Measurements from ENCODE around the gene LAMP1. TPM values are rescaled to one million over a fixed set of nuclear protein-coding genes. Genes with fewer than 3 reads are reported as not detected.
"Not testable (repeated sequence)": the region's sequence is repeated elsewhere in the genome, so short reads cannot be mapped to it uniquely, and the experiment has no call there.

The LAMP1 gene
- total RNA-seq, result 109 to 116 TPM (median 116 TPM) in 3 replicates

GRCh38 chr13:113296823-113297369 is at the start of gene LAMP1:
Gene LAMP1 (plus strand): TSS chr13:113297239. CDS start chr13:113297435, 196 bp downstream.
- H3K4me3 Mint-ChIP-seq, result peak within 1 kb of the TSS; percentile 98
- peaks cover 2% of the 10 kb centered on the region for H3K36me3 Mint-ChIP-seq

GRCh38 chr13:113252516-113253095 is 44.4 kb upstream of the LAMP1 start:
- no peak overlapping the region for H3K27ac Mint-ChIP-seq
- DNase-seq (ENCODE audit: low spot score in 2 of 2, unreplicated experiment in 2 of 2), result no peak
- H3K36me3 Mint-ChIP-seq, result peaks cover 49% of the 10 kb centered on the region
- H3K9me3 Mint-ChIP-seq, result no peaks in the 10 kb centered on the region
- no peak overlapping the region for H3K4me3 Mint-ChIP-seq
- no peaks in the 10 kb centered on the region for H3K4me1 Mint-ChIP-seq
- no peaks in the 10 kb centered on the region for H3K27me3 Mint-ChIP-seq (ENCODE audit: low read depth)
- no peak for TF ChIP-seq CTCF (IDR thresholded peaks at IDR 0.05; ENCODE audit: unreplicated experiment)

More at GRCh38 chr13:113296823-113297369, at the start of gene LAMP1:
- no peak for TF ChIP-seq CTCF (IDR thresholded peaks at IDR 0.05; ENCODE audit: unreplicated experiment)
- Mint-ChIP-seq H3K27ac (peak within 1 kb of the TSS; percentile 100), H3K4me1 (peaks cover 28% of the 10 kb centered on the region), H3K27me3 (ENCODE audit: low read depth) (peaks cover 13% of the 10 kb centered on the region), H3K9me3 (no peaks in the 10 kb centered on the region)
- DNase-seq (ENCODE audit: low spot score in 2 of 2, unreplicated experiment in 2 of 2), result peak; percentile 99 to 100

GRCh38 chr13:113257908-113258307 is 39.1 kb upstream of the LAMP1 start:
- H3K36me3 Mint-ChIP-seq, result peaks cover 51% of the 10 kb centered on the region
- not testable (repeated sequence) for H3K9me3 Mint-ChIP-seq; H3K27ac Mint-ChIP-seq; H3K4me1 Mint-ChIP-seq; DNase-seq (ENCODE audit: low spot score in 2 of 2, unreplicated experiment in 2 of 2); H3K27me3 Mint-ChIP-seq (ENCODE audit: low read depth); H3K4me3 Mint-ChIP-seq

- no peak overlapping the region for H3K27ac Mint-ChIP-seq
- TF ChIP-seq CTCF (IDR thresholded peaks at IDR 0.05; ENCODE audit: unreplicated experiment), result no peak
- DNase-seq (ENCODE audit: low spot score in 2 of 2, unreplicated experiment in 2 of 2), result no peak
- no peaks in the 10 kb centered on the region for H3K27me3 Mint-ChIP-seq (ENCODE audit: low read depth)
- peaks cover 6% of the 10 kb centered on the region for H3K9me3 Mint-ChIP-seq
- no peak overlapping the region for H3K4me3 Mint-ChIP-seq
- peaks cover 52% of the 10 kb centered on the region for H3K36me3 Mint-ChIP-seq
- no peaks in the 10 kb centered on the region for H3K4me1 Mint-ChIP-seq
Measured at GRCh38 chr13:113258321-113259054, 38.6 kb upstream of the LAMP1 start.

GRCh38 chr13:113260996-113261395 is 36.0 kb upstream of the LAMP1 start:
- no peak for DNase-seq (ENCODE audit: low spot score in 2 of 2, unreplicated experiment in 2 of 2)
- no peaks in the 10 kb centered on the region for H3K4me1 Mint-ChIP-seq
- H3K27ac Mint-ChIP-seq, result no peak overlapping the region
- TF ChIP-seq CTCF (IDR thresholded peaks at IDR 0.05; ENCODE audit: unreplicated experiment), result no peak
- peaks cover 6% of the 10 kb centered on the region for H3K9me3 Mint-ChIP-seq
- H3K27me3 Mint-ChIP-seq (ENCODE audit: low read depth), result no peaks in the 10 kb centered on the region
- peaks cover 47% of the 10 kb centered on the region for H3K36me3 Mint-ChIP-seq
- no peak overlapping the region for H3K4me3 Mint-ChIP-seq

- H3K4me1 Mint-ChIP-seq; H3K4me3 Mint-ChIP-seq; DNase-seq (ENCODE audit: low spot score in 2 of 2, unreplicated experiment in 2 of 2); H3K9me3 Mint-ChIP-seq; H3K27ac Mint-ChIP-seq; H3K27me3 Mint-ChIP-seq (ENCODE audit: low read depth): not testable (repeated sequence)
- peaks cover 35% of the 10 kb centered on the region for H3K36me3 Mint-ChIP-seq
Measured at GRCh38 chr13:113263016-113263415, 34.0 kb upstream of the LAMP1 start.

Measured in mesothelial cell of epicardium (in vitro differentiated cells).